Retinal pigment epithelial cell (primary cell): ENCODE data around the gene NPAS3.
A peak's percentile ranks its signal among the peaks of the same experiment; 100 is the strongest.

Experiments used
- DNase-seq: peaks from one replicate; pipeline ENCODE4 v3.0.0-alpha.2; 2010; ENCODE audit warnings: low read depth
- H3K4me3 ChIP-seq: 2 replicates; pipeline ENCODE4 v1.5.1; 2011; ENCODE audit warnings: mild to moderate bottlenecking, low read length, control low read depth, moderate library complexity
- TF ChIP-seq, protein P1 (sequence below): conservative IDR thresholded peaks from 2 replicates; pipeline ENCODE4 v1.5.1; 2011; ENCODE audit warnings: low read depth, low read length, control low read depth, inconsistent platforms

NPAS3 gene

DNA sequence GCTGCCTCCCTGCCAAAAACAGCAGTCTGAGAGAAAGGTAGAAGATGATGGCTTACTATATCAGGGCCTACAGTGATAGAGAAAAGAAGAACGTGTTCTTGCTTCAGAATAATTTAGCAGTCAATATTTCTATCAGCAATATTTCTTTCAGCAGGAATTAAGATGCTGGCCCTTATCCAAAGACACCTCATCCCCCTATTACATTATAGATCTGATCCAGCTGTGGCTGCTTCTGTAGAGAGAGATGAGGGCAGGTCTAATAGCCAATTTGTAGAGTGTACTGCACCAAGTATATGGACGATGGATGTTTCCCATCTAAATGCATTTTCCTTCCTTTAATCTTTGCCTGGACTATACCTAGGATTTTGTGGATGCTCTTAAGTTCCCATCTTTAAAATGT lies 451.7 kb downstream of the NPAS3 start:
- TF ChIP-seq, protein P1, sequence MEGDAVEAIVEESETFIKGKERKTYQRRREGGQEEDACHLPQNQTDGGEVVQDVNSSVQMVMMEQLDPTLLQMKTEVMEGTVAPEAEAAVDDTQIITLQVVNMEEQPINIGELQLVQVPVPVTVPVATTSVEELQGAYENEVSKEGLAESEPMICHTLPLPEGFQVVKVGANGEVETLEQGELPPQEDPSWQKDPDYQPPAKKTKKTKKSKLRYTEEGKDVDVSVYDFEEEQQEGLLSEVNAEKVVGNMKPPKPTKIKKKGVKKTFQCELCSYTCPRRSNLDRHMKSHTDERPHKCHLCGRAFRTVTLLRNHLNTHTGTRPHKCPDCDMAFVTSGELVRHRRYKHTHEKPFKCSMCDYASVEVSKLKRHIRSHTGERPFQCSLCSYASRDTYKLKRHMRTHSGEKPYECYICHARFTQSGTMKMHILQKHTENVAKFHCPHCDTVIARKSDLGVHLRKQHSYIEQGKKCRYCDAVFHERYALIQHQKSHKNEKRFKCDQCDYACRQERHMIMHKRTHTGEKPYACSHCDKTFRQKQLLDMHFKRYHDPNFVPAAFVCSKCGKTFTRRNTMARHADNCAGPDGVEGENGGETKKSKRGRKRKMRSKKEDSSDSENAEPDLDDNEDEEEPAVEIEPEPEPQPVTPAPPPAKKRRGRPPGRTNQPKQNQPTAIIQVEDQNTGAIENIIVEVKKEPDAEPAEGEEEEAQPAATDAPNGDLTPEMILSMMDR = no peak
- no peak for DNase-seq
- no peak overlapping the region for H3K4me3 ChIP-seq

DNA sequence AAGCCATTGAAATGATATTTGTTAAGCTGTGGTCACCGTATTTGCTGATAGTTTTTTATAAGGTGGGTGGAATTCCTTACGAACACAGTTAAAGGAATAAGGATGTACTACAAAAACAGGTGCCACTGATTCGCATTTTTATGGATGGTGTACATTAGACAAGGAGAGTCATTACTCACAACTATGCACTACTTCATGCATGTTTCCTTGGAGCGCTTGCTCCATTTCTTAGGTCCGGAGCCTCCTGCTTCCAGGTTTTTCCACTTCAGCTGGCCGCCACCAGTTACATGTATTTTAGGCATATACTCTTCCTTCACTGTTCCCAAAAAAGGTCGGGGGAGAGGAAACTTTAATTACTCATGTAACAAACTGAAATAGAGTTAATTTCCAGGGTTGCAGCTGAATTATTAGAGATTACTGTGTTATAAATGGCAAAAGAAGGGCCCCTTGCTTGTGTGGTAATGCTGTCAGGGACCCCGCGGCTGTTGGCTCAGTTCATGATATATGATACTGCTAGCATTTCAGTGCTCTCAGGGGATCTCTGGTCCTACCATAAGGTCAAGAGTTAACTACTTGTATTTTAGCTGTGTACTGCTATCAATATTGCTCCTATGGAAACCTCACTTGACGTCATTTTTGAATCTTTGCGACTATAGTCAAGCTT lies 454.7 kb downstream of the NPAS3 start:
- TF ChIP-seq, protein P1 = no peak
- no peak for DNase-seq
- H3K4me3 ChIP-seq = no peak overlapping the region

DNA sequence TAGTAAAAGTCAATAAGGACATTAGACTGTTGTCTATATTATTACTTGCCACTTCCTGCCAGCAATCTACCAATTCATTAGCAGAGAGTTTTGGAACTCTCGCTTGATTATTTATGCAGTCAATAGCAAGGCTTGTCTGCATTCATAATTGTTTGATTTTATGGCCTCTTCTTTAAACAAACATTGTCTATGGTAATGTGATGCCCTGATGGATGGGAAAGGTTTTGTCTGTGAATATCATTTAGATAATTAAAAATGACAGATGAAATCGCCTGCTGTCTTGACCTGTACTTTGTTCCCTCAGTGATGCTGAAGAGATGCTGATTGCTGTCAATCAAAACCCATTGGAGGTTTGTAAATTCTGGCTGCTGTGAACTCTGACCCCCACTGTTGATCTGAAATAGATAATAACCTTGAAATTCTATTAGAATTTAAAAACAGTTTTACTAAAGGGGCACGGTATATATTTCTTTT lies 455.3 kb downstream of the NPAS3 start:
- no peak overlapping the region for H3K4me3 ChIP-seq
- DNase-seq = no peak
- TF ChIP-seq, protein P1 = no peak

DNA sequence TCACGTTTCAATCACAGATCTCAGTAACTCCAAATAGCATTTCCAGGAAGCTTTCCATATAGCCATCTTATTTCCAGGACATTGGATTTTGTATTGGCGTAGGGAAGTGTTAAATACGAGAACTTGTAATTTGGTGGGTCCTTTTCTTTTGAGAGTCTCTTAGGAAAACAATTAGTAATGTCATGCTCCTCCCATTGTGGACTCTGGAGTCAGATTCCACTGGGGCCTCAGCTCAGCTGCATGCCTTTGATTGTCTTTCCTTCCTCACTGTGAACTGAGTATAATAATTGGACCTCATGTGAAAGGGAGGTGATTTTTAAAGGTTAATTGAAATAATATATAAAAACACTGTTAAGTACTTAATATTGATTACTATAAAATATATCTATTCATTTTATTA lies 462.6 kb downstream of the NPAS3 start:
- TF ChIP-seq, protein P1 = no peak
- no peak overlapping the region for H3K4me3 ChIP-seq
- no peak for DNase-seq

DNA sequence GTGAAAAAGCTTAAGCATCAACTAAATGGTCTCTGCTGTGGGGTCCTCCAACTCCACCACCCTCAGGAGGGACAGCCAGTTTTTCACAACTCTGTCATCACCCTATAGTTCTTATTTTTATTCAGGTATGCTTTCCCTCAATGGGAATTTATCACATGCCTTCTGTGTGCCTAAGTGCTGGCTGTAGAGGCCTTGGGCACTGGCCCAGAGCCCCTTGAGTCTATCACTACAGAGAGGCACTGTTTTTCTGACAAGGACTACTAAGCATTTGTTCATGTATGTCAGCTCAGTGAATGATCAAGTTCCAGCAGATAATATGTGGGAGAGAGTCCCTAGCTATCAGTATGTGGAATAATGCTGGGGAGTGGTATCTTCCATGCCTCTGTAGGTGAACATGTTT lies 463.9 kb downstream of the NPAS3 start:
- TF ChIP-seq, protein P1 = no peak
- no peak overlapping the region for H3K4me3 ChIP-seq
- no peak for DNase-seq

DNA sequence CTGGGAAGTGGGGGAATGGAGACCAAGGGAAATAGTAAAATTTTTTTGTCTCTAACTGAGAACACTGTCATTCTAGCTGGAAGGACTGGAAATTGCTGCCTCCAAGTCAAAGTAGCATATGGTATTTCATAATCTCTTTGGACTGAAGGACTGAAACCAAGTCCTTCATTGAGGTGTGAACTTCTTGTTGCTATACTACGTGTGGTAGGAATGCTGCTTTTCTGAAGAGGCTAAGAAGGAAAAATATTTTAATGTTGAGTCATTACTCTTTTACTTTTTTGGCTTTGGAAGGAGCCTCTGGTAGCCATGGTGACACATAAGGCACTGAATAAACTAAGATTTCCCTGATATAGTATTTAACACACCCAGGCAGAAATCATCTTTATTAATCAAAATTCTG lies 465.4 kb downstream of the NPAS3 start:
- DNase-seq = peak; percentile 82
- TF ChIP-seq, protein P1 = peak; percentile 22
- no peak overlapping the region for H3K4me3 ChIP-seq

DNA sequence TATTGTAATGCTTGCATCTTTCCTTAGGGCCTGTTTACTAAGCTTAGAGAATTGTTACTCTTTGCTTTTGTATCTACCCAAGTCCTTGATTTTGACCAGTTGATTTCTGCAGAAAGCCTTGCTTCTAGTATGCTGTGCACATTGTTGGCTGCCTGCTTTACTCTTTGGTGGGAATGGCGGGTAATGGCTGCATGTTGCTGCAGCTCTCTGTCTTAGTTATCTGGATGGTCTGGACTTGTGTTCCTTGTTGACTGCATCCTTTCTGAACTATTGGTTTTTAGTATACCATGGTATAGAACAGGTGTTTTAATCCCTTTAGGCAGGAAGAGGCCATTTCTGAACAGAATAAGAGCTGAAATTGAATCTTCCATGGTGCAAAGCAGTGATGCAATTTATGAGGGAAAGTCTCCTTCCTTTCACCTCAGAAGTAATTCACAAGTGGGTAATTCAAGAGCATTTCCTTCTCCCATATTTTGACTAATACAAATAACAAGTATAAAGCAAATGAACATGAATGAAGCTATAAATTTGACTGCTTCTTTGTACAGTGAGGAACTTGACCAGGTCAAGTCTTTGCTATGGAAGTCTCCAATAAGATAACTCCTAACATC lies 466.4 kb downstream of the NPAS3 start:
- TF ChIP-seq, protein P1 = no peak
- no peak overlapping the region for H3K4me3 ChIP-seq
- no peak for DNase-seq
